PC-3 (cell line): ENCODE results near the gene SCRT2.

Experiments used
- EZH2 ChIP-seq: fragments of 300-600 bp; sonication (generic); IDR thresholded peaks from one replicate; pipeline ENCODE4 v1.6.1; 2017; ENCODE audit warnings: antibody characterized with exemption, mild to moderate bottlenecking, low read length; ENCODE audit not compliant: unreplicated experiment
- TF ChIP-seq, protein P1 (sequence below): fragments of 300-600 bp; sonication (generic); conservative IDR thresholded peaks from 2 replicates; pipeline ENCODE4 v1.5.1; 2017; ENCODE audit warnings: antibody characterized with exemption, low read depth, mild to moderate bottlenecking, low read length

DNA sequence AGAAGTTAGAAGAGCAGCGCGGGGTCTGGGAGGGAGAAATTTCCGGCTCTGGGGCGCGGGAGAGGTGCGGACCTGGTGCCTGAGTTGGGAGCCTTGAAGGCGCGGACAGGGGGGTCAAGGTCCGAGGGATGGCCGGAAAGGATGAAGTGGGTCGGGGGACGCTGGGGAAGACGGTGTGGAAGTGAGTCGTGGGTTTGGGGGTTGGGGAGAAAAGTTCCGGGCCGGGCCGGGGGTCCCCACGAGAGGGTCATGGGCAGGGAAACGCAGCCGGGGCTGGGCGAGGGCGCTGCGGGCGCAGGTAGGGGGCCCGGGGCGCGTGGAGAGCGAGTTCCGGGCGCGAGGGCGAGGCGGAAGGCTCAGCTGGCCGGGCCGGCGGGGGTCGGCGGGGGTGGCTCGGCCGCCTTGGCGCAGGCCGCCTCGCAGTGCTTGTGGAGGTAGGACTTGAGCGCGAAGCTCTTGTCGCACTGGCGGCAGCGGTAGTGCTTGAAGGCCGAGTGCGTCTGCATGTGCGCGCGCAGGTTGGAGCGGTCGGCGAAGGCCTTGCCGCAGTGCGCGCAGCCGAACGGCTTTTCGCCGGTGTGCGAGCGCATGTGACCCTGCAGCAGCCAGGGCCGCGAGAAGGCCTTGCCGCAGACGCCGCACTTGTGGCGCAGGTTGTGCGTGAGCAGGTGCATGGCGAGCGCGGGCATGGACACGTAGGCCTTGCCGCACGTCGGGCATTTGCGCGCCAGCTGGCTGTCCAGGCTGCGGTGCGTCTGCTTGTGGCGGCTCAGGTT, 12.1 kb downstream of the SCRT2 start:
- TF ChIP-seq, protein P1, sequence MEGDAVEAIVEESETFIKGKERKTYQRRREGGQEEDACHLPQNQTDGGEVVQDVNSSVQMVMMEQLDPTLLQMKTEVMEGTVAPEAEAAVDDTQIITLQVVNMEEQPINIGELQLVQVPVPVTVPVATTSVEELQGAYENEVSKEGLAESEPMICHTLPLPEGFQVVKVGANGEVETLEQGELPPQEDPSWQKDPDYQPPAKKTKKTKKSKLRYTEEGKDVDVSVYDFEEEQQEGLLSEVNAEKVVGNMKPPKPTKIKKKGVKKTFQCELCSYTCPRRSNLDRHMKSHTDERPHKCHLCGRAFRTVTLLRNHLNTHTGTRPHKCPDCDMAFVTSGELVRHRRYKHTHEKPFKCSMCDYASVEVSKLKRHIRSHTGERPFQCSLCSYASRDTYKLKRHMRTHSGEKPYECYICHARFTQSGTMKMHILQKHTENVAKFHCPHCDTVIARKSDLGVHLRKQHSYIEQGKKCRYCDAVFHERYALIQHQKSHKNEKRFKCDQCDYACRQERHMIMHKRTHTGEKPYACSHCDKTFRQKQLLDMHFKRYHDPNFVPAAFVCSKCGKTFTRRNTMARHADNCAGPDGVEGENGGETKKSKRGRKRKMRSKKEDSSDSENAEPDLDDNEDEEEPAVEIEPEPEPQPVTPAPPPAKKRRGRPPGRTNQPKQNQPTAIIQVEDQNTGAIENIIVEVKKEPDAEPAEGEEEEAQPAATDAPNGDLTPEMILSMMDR, result no peak
- TF ChIP-seq EZH2, result no peak
